ENCODE measurements around the gene CST7. TPM values are rescaled to one million over a fixed set of nuclear protein-coding genes. Genes with fewer than 3 reads are reported as not detected.

The CST7 gene
- total and polyA plus RNA-seq, 2 donors (not counting 3 experiments of a cell fraction or from before 2014, with no cell fraction given): not detected

GRCh38 chr20:24969186-24970029, 20.3 kb downstream of the CST7 start:
- Histone ChIP-seq H3K79me2 (ENCODE audit: control insufficient read depth, insufficient read depth, low read length) (no peaks in the 10 kb centered on the region), H3K27ac (ENCODE audit: insufficient read depth, low read depth, low read length) (no peak overlapping the region), H3K4me2 (ENCODE audit: insufficient read depth, low read length) (no peak overlapping the region), H3K36me3 (ENCODE audit: control insufficient read depth in 2 of 2, extremely low read depth in 1 of 2, insufficient read depth in 2 of 2, low read length in 2 of 2) (peaks cover 10 to 14% of the 10 kb centered on the region in 2 experiments), H3K9me1 (replicated peaks; ENCODE audit: control insufficient read depth, extremely low read depth, insufficient read depth, low read length) (no peaks in the 10 kb centered on the region), H2AFZ (ENCODE audit: low read depth, low read length) (no peak overlapping the region), H3K4me1 (ENCODE audit: control insufficient read depth, extremely low read depth, insufficient read depth, low read length) (peaks cover 9% of the 10 kb centered on the region), H4K20me1 (replicated peaks; ENCODE audit: control insufficient read depth, extremely low read depth, insufficient read depth, low read length) (no peaks in the 10 kb centered on the region), H3K9ac (replicated peaks; ENCODE audit: extremely low read depth, insufficient read depth, low read length) (no peak overlapping the region), H3K9me3 (replicated peaks; ENCODE audit: control insufficient read depth, insufficient read depth, low read length) (no peaks in the 10 kb centered on the region), H3K27me3 (ENCODE audit: control insufficient read depth in 2 of 2, insufficient read depth in 2 of 2, low read length in 2 of 2) (no peaks in the 10 kb centered on the region), H3K4me3 (replicated peaks in 1 of 3; ENCODE audit: insufficient read depth in 1 of 3, low read depth in 1 of 3, low read length in 3 of 3) (no peak overlapping the region)
- DNase-seq (ENCODE audit: low read depth, low spot score): no peak
- ChIA-PET POLR2A (no interaction called here), CTCF (no interaction called here)
- FAIRE-seq: no peak
- dilution Hi-C loops (cut with MboI; ENCODE audit: extremely low pct_ligation_motif_present, low sequenced_read_pairs) (no loop called here), intact Hi-C loops (cut with micrococcal nuclease) (no loop called here)
- no TSS peak for BruUV-seq (replicated peaks)
- TF ChIP-seq FOS (IDR thresholded peaks at IDR 0.05; ENCODE audit: borderline replicate concordance, insufficient read depth, low read length) (no peak), POLR2AphosphoS5 (IDR thresholded peaks at IDR 0.05; ENCODE audit: insufficient read depth, low read depth, low read length) (no peak), EZH2 (IDR thresholded peaks at IDR 0.05; ENCODE audit: borderline replicate concordance, low read depth, low read length, severe bottlenecking) (no peak), GATA2 (IDR thresholded peaks at IDR 0.05; ENCODE audit: insufficient read depth, insufficient read length, low read depth, low read length) (no peak), POLR2A (IDR thresholded peaks at IDR 0.05; ENCODE audit: low read depth, low read length) (no peak), MYC (IDR thresholded peaks at IDR 0.05; ENCODE audit: low read depth, low read length) (no peak), JUN (IDR thresholded peaks at IDR 0.05; ENCODE audit: borderline replicate concordance, insufficient read depth, insufficient read length, low read depth) (no peak)
- TF ChIP-seq, protein P1, sequence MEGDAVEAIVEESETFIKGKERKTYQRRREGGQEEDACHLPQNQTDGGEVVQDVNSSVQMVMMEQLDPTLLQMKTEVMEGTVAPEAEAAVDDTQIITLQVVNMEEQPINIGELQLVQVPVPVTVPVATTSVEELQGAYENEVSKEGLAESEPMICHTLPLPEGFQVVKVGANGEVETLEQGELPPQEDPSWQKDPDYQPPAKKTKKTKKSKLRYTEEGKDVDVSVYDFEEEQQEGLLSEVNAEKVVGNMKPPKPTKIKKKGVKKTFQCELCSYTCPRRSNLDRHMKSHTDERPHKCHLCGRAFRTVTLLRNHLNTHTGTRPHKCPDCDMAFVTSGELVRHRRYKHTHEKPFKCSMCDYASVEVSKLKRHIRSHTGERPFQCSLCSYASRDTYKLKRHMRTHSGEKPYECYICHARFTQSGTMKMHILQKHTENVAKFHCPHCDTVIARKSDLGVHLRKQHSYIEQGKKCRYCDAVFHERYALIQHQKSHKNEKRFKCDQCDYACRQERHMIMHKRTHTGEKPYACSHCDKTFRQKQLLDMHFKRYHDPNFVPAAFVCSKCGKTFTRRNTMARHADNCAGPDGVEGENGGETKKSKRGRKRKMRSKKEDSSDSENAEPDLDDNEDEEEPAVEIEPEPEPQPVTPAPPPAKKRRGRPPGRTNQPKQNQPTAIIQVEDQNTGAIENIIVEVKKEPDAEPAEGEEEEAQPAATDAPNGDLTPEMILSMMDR (IDR thresholded peaks at IDR 0.05; ENCODE audit: extremely low read depth in 1 of 2, insufficient read depth in 1 of 2, low read depth in 1 of 2, low read length in 2 of 2): no peak
- TF ChIP-seq, protein P2, sequence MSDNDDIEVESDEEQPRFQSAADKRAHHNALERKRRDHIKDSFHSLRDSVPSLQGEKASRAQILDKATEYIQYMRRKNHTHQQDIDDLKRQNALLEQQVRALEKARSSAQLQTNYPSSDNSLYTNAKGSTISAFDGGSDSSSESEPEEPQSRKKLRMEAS (IDR thresholded peaks at IDR 0.05; ENCODE audit: insufficient read depth, insufficient read length): no peak

Measured in endothelial cell of umbilical vein (primary cell).